SK-N-SH (cell line): Measurements from ENCODE around the gene JPH3. TPM values are rescaled to one million over a fixed set of nuclear protein-coding genes. Genes with fewer than 3 reads are reported as not detected.

Experiments used
- CTCF ChIA-PET: fragments of 300-600, 350-600 bp; formaldehyde crosslinking; extraction: SDS; loops from one replicate; lab custom pipeline; 2021; lab: Yijun Ruan, JAX
- POLR2A ChIA-PET: fragments of 350-600 bp; sonication (Branson Sonifier 250); formaldehyde crosslinking; extraction: SDS; loops from one replicate; lab custom pipeline; 2020; ENCODE audit warnings: antibody characterized with exemption, inconsistent platforms; lab: Yijun Ruan, JAX
- DNase-seq: peaks from one replicate; pipeline ENCODE4 v3.0.0; 2012
- H2AFZ ChIP-seq: fragments of 200-600 bp; sonication (generic); 2 replicates; pipeline ENCODE4 v1.8.1; 2016; ENCODE audit warnings: antibody characterized with exemption, mild to moderate bottlenecking, low read depth
- H3F3A ChIP-seq: fragments of 200-600 bp; sonication (generic); replicated peaks from 2 replicates; pipeline ENCODE3; 2016; ENCODE audit warnings: antibody characterized with exemption, mild to moderate bottlenecking; ENCODE audit not compliant: insufficient read depth
- H3K27ac ChIP-seq, 2 experiments: fragments of 200-500 bp in 1 of 2; fragments of 200-600 bp in 1 of 2; sonication (Bioruptor generic) in 1 of 2; sonication (generic), shearing (Covaris generic) in 1 of 2; 2 replicates each; pipeline versions ENCODE4 v1.5.1 to v1.6.1; 2014 to 2016; ENCODE audit warnings: low read depth in 2 of 2, inconsistent platforms in 1 of 2, low read length in 1 of 2, mild to moderate bottlenecking in 1 of 2, mixed read lengths in 1 of 2
- H3K27me3 ChIP-seq: fragments of 200-600 bp; sonication (generic), shearing (Covaris generic); 2 replicates; pipeline ENCODE4 v1.6.1; 2016; ENCODE audit warnings: mixed run types; ENCODE audit not compliant: insufficient read depth
- H3K36me3 ChIP-seq, 2 experiments: fragments of 200-500 bp in 1 of 2; fragments of 200-600 bp in 1 of 2; sonication (Bioruptor generic) in 1 of 2; sonication (generic) in 1 of 2; replicated peaks in 1 of 2; 2 replicates each; pipeline versions ENCODE3 to v1.5.1; 2014 to 2016; ENCODE audit warnings: low read length in 1 of 2, mild to moderate bottlenecking in 1 of 2; ENCODE audit not compliant: insufficient read depth in 2 of 2, control insufficient read depth in 1 of 2
- H3K4me1 ChIP-seq, 2 experiments: fragments of 200-500 bp in 1 of 2; fragments of 200-600 bp in 1 of 2; sonication (Bioruptor generic) in 1 of 2; sonication (generic), shearing (Covaris generic) in 1 of 2; 2 replicates each; pipeline versions ENCODE4 v1.5.1 to v1.6.1; 2014 to 2016; ENCODE audit warnings: low read depth in 1 of 2, low read length in 1 of 2, mixed run types in 1 of 2; ENCODE audit not compliant: insufficient read depth in 2 of 2, control insufficient read depth in 1 of 2
- H3K4me2 ChIP-seq: fragments of 200-600 bp; sonication (generic), shearing (Covaris generic); 2 replicates; pipeline ENCODE4 v1.6.1; 2017; ENCODE audit warnings: mixed run types
- H3K4me3 ChIP-seq, 2 experiments: fragments of 200-500 bp in 1 of 2; fragments of 200-600 bp in 1 of 2; sonication (Bioruptor generic) in 1 of 2; sonication (generic), shearing (Covaris generic) in 1 of 2; 2 replicates each; pipeline versions ENCODE4 v1.5.1 to v1.8.1; 2014 to 2016; ENCODE audit warnings: low read depth in 2 of 2, inconsistent platforms in 1 of 2, low read length in 1 of 2, mild to moderate bottlenecking in 1 of 2, mixed read lengths in 1 of 2, moderate library complexity in 1 of 2
- H3K79me2 ChIP-seq: fragments of 200-600 bp; sonication (generic); 2 replicates; pipeline ENCODE4 v1.8.1; 2017; ENCODE audit warnings: mild to moderate bottlenecking; ENCODE audit not compliant: insufficient read depth
- H3K9ac ChIP-seq: fragments of 200-600 bp; sonication (generic); 2 replicates; pipeline ENCODE4 v1.6.1; 2017; ENCODE audit warnings: mixed run types
- H3K9me2 ChIP-seq: fragments of 200-600 bp; sonication (generic); 2 replicates; pipeline ENCODE4 v1.6.1; 2017; ENCODE audit warnings: mixed run types
- H3K9me3 ChIP-seq: fragments of 200-600 bp; sonication (generic); 2 replicates; pipeline ENCODE4 v1.6.1; 2017; ENCODE audit warnings: mixed run types, mild to moderate bottlenecking, moderate library complexity
- H4K20me1 ChIP-seq: fragments of 200-600 bp; sonication (generic); 2 replicates; pipeline ENCODE4 v1.6.1; 2017; ENCODE audit warnings: mild to moderate bottlenecking, mixed run types; ENCODE audit not compliant: insufficient read depth
- CHD2 ChIP-seq: fragments of 150-350 bp; IDR thresholded peaks from 2 replicates; pipeline ENCODE4 v1.6.1; 2018; ENCODE audit warnings: low read length; ENCODE audit not compliant: partially characterized antibody
- CTCF ChIP-seq: fragments of 200-600 bp; sonication (generic); IDR thresholded peaks from 2 replicates; pipeline ENCODE4 v1.6.1; 2017; ENCODE audit warnings: antibody characterized with exemption, mild to moderate bottlenecking, moderate library complexity
- FOSL2 ChIP-seq: IDR thresholded peaks from 2 replicates; pipeline ENCODE4 v1.4.0; 2012; ENCODE audit warnings: low read depth, mild to moderate bottlenecking, moderate library complexity, borderline replicate concordance
- FOXJ3 ChIP-seq: sonication (generic); formaldehyde crosslinking; IDR thresholded peaks from 2 replicates; pipeline ENCODE4 v1.5.1; 2020; ENCODE audit warnings: mild to moderate bottlenecking, missing genetic modification reagents
- GATA2 ChIP-seq: sonication (generic); formaldehyde crosslinking; IDR thresholded peaks from 2 replicates; pipeline ENCODE4 v1.5.0; 2020; ENCODE audit warnings: mild to moderate bottlenecking, missing genetic modification reagents
- JUND ChIP-seq: IDR thresholded peaks from 2 replicates; pipeline ENCODE4 v1.4.0; 2012
- MEF2A ChIP-seq: IDR thresholded peaks from 2 replicates; pipeline ENCODE4 v1.4.0; 2012; ENCODE audit warnings: low read depth, borderline replicate concordance
- MXI1 ChIP-seq: IDR thresholded peaks from 2 replicates; pipeline ENCODE4 v1.6.1; 2012; ENCODE audit warnings: mild to moderate bottlenecking, low read depth, low read length, improper control_type of control experiment
- NFIC ChIP-seq: IDR thresholded peaks from 2 replicates; pipeline ENCODE4 v1.4.0; 2012; ENCODE audit warnings: borderline replicate concordance
- NRF1 ChIP-seq: IDR thresholded peaks from 2 replicates; pipeline ENCODE4 v1.6.1; 2012; ENCODE audit warnings: low read depth, mild to moderate bottlenecking, low read length
- PBX3 ChIP-seq: IDR thresholded peaks from 2 replicates; pipeline ENCODE4; 2012
- POLR2AphosphoS5 ChIP-seq: IDR thresholded peaks from 2 replicates; pipeline ENCODE4 v1.6.1; 2012; ENCODE audit warnings: low read depth, low read length
- RAD21 ChIP-seq: IDR thresholded peaks from 2 replicates; pipeline ENCODE4 v1.6.1; 2012; ENCODE audit warnings: mild to moderate bottlenecking, low read length
- RCOR1 ChIP-seq: fragments of 150-350 bp; IDR thresholded peaks from 2 replicates; pipeline ENCODE4 v1.6.1; 2017; ENCODE audit warnings: antibody characterized with exemption, low read length
- REST ChIP-seq: IDR thresholded peaks from 2 replicates; pipeline ENCODE4 v1.6.1; 2012; ENCODE audit warnings: mild to moderate bottlenecking, low read depth, low read length, moderate library complexity
- RFX5 ChIP-seq: IDR thresholded peaks from 2 replicates; pipeline ENCODE4 v1.6.1; 2012; ENCODE audit warnings: mild to moderate bottlenecking, improper control_type of control experiment, low read length
- SIN3A ChIP-seq: IDR thresholded peaks from 2 replicates; pipeline ENCODE4 v1.6.1; 2012; ENCODE audit warnings: low read depth, mild to moderate bottlenecking, low read length, moderate library complexity, borderline replicate concordance
- TEAD4 ChIP-seq: IDR thresholded peaks from 2 replicates; pipeline ENCODE4 v1.4.0; 2012; ENCODE audit warnings: mild to moderate bottlenecking, borderline replicate concordance; ENCODE audit not compliant: insufficient read depth
- USF2 ChIP-seq: fragments of 150-350 bp; IDR thresholded peaks from 2 replicates; pipeline ENCODE4 v1.6.1; 2017; ENCODE audit warnings: antibody characterized with exemption, low read length, low read depth, borderline replicate concordance
- WGBS: methylation state at CpG from one replicate; pipeline ENCODE4 v1.1.6; 2017; ENCODE audit warnings: low lambda C conversion rate; 5-methylcytosine and 5-hydroxymethylcytosine counted together
- polyA plus RNA-seq, 3 experiments: library from polyadenylated mRNA; depleted of rRNA; stranded (reverse); fragments of >200 nt; gene quantifications; 2 replicates each; pipeline ENCODE4 v1.2.3, GENCODE V29; 2012

The JPH3 gene
- polyA plus RNA-seq, 1 of the 3 experiments (the other 2 are of a cell fraction) = 0.25 TPM

- Histone ChIP-seq H3K36me3 (no peaks in the 10 kb centered on the region), H3K4me1 (peaks cover 0 to 7% of the 10 kb centered on the region in 2 experiments; a peak in 1 of 4 replicates), H3K4me2 (no peak overlapping the region), H3K9me3 (no peaks in the 10 kb centered on the region), H3K27ac (no peak overlapping the region; a peak in 1 of 4 replicates), H4K20me1 (no peaks in the 10 kb centered on the region), H3F3A (no peaks in the 10 kb centered on the region), H3K79me2 (no peaks in the 10 kb centered on the region), H3K9me2 (no peaks in the 10 kb centered on the region), H2AFZ (no peak overlapping the region), H3K9ac (no peak overlapping the region), H3K4me3 (no peak overlapping the region), H3K27me3 (peaks cover 6% of the 10 kb centered on the region)
- DNase-seq = no peak
- WGBS = 77% methylated on average over 17 of the region's 17 CpGs
- TF ChIP-seq MXI1 (no peak), SIN3A (no peak), TEAD4 (no peak)
- POLR2A ChIA-PET = no interaction called here
- CTCF ChIA-PET = interaction anchor here (1.0 to 3.1 kb wide), 8 partner anchors 10 to 103 kb away, joined by 3 to 18 read pairs (median 4); no protein-coding TSS in a partner anchor
Measured at GRCh38 chr16:87652386-87652785, 50.1 kb downstream of the JPH3 start.

GRCh38 chr16:87652799-87653198 is 50.5 kb downstream of the JPH3 start:
- Histone ChIP-seq H3K9me3 (no peaks in the 10 kb centered on the region), H3K9me2 (no peaks in the 10 kb centered on the region), H3K4me3 (no peak overlapping the region), H3K4me2 (no peak overlapping the region), H3K27me3 (peaks cover 6% of the 10 kb centered on the region), H3K4me1 (peaks cover 0 to 7% of the 10 kb centered on the region in 2 experiments; a peak in 1 of 4 replicates), H4K20me1 (no peaks in the 10 kb centered on the region), H3K27ac (no peak overlapping the region; a peak in 1 of 4 replicates), H2AFZ (no peak overlapping the region), H3F3A (no peaks in the 10 kb centered on the region)
- CTCF ChIA-PET = interaction anchor here (1.0 to 3.1 kb wide), 10 partner anchors 10 to 116 kb away, joined by 3 to 18 read pairs (median 4); no protein-coding TSS in a partner anchor
- POLR2A ChIA-PET = no interaction called here
- WGBS = 40% methylated on average over 3 of the region's 6 CpGs
- DNase-seq = no peak
- TF ChIP-seq NFIC = no peak
- no peak for TF ChIP-seq RCOR1
- TF ChIP-seq RAD21 = no peak
- no peak for TF ChIP-seq FOXJ3 (CRISPR knock-in tag)
- no peak for TF ChIP-seq FOSL2
- TF ChIP-seq JUND = no peak
- no peak for TF ChIP-seq POLR2AphosphoS5
- TF ChIP-seq TEAD4 = no peak
- no peak for TF ChIP-seq GATA2
- TF ChIP-seq REST = no peak
- no peak for TF ChIP-seq USF2
- no peak for TF ChIP-seq RFX5
- TF ChIP-seq CTCF = no peak
- no peak for TF ChIP-seq CHD2
- no peak for TF ChIP-seq PBX3
- no peak for TF ChIP-seq MEF2A
- TF ChIP-seq NRF1 = no peak
- TF ChIP-seq, all 33 proteins: peak for 0
- H3K79me2 ChIP-seq = no peaks in the 10 kb centered on the region
- no peak overlapping the region for H3K9ac ChIP-seq
- H3K36me3 ChIP-seq = no peaks in the 10 kb centered on the region
